Activated CD4-positive, alpha-beta T cell treated with anti-CD3 and anti-CD28 coated beads, Interleukin-2, amount 50 U/mL, for 4 hours (primary cell): ENCODE measurements around the gene CFAP97D2.

Experiments
- DNase-seq, 2 experiments: peaks; one replicate each; pipeline ENCODE4 v3.0.0-alpha.2; 2020

The CFAP97D2 gene

DNA sequence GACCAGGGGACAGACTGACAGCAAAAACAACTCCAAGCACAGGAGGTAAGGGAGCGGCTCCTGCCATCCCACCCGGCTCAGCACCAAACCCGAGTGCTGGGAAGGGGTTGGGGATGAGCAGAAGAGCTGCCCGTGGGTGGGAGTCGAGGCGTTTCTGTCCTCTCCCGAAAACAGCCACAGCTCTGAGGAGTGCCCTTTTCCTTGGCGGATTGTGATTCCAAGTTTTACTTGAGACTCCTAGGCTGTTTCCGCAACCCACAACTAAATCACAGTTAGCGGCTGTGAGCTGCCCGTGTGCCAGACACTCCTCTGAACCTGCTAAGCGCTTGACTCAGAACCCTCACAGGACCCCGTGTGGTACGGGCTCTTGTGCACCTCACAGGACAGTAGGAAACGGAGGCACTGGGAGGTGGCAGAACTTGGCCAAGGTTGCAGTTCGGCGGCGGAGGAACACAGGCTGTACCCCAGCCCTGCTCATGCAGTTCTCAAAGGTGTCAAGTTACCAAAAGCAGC is 21.4 kb downstream of the CFAP97D2 start:
- no peak for DNase-seq

DNA sequence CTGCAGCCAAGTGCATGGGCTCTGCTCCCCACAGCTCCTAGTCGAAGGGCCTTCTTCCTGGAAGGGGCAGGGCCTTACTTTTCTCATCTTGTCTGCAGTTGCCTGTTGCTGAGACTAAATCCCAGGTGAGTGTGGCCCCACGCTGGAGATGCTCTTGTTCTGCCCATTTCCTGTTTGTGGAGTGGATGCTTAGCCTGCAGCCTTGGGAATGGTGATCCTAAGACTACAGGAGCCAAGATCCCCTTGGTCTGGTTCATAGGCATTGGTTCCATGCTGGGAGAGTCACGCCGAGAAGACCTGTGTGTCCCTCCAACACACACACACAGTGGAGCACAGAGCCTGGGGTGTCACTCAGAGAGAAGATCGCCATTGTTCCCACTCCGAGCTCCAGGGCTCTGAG is 23.5 kb downstream of the CFAP97D2 start:
- DNase-seq = no peak

DNA sequence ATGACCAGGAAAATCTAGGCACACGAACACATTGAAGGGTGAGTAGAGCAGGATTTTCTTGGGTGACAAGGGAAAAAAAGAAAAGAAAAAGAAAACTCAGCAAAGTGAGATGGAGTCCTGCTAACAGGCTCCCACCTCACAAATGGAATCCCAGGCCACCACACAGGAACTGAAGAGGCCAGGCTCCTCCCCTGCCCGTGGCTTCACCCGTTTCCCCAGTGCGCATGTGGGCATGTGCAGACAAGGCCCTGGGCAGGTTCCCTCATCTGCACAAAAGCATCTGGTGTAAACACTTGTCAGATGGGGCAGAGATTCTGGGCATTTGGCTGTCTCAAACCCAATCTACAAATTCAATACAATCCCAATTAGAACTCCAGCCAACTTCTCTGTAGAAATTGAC is 24.5 kb downstream of the CFAP97D2 start:
- DNase-seq = no peak

DNA sequence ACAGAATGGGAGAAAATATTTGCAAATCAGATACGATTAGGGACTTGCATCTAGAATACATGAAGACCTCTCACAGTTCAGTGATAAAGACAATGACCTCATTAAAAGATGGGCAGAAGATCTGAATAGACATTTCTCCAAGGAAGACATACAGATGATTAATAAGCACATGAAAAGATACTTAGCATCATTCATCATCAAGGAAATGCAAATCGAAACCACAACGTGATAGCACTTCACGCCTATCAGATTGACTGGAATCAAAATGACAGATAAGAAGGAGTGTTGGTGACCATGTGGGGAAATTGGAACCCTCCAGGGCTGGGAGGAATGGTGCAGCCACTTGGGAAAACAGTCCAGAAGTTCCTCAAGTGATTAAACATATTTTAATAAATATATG is 25.8 kb downstream of the CFAP97D2 start:
- no peak for DNase-seq

DNA sequence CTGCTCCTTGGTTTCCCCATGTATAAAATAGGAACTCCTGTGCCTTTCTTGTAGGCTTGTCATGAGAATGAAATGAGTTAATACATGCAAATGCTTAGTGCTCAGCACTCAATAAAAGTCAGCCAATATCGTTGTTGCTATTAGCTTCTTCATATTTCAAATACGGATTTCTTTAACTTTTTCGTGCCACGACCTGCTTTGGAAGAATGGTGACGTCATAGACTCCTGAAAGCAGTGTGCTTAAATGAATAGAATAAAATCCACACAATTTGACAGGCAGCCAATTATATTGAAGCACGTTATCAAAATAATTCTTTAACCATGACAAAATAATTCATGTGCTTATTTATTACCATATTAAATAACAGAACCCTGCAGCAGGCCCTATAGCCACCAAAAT is 29.1 kb downstream of the CFAP97D2 start:
- no peak for DNase-seq

DNA sequence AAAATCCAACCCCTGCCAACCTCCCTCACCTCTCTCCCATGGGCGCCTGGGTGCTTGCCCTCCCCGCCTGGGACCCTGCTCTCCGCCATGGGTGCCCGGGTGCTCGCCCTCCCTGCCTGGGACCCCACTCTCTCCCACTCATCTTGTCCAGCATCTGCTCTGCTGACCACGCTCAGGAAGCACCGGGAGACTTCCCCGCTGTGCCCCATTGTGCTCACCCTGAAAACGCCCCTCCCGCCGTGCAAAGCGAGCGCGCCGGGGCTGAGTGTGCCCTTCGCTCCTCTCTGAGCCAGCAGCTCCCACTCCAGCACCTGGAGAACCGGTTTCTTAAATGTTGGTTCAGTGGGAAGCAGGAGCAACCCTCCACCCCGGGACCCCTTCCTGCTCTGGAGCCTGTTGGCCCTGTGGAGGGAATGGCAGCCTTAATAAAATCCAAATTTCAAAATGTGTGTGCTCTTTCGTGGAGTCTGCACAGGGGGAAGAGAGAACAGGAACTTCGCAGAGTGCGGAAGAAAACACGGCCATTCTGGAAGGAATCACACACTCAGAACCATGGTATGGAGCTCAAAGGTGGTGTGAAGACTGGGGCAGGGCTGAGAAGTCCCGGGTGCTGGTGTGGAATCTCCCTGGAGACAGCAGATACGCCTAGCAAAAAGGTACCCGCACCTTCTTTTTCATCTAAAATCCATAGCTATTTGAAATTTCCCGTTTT is 32.5 kb downstream of the CFAP97D2 start:
- DNase-seq = no peak

DNA sequence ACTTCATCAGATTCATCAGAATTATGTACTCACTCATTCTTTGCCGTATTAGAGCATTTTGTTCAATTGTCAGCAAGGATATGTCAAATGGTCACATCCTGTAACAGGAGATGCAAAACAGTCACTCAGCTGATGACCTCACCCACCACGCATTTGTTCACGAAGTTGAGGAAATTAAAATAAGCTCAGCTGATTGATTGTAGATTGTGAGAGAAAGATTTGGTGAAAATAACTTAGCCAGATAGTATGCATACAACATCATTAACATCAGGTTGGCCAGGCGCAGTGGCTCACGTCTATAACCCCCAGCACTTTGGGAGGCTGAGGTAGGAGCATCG is 33.1 kb downstream of the CFAP97D2 start:
- no peak for DNase-seq

DNA sequence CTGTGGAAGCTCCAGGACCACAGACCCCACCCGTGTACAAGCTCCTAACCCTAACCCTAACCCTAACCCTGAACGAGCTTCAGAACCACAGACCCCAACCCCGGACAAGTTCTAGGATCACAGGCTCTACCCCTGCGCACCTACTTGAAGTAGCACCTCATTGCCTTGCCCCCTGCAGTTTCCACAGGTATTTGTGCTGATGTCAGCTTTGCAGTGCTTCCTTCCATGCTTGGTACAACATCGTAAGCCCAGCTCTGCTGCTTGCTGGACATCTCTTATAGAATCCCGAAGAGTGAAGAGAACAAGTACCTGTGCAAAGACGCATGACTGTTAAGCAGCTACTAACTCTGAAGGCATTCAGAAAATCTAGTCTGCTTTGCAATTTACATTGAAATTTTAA is 34.9 kb downstream of the CFAP97D2 start:
- DNase-seq = no peak

DNA sequence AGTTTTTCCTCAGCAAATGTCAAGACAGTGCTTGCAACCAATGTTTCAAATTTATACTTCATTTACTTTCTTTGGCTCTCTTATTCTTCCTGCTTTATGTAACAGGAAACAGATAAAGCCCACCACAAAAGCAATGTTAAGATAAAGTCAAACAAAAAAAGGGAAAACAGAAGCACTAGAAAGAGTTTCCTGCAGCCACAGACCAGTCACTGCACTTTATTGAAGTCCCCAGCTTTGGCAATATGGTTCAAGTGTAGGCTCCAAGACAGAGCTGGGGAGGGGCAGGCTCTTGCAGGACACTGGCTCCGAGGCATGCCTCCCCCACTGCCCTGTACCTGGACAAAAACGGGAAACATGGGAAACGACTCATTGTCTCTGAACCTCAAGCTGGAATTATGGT is 40.3 kb downstream of the CFAP97D2 start:
- no peak for DNase-seq

DNA sequence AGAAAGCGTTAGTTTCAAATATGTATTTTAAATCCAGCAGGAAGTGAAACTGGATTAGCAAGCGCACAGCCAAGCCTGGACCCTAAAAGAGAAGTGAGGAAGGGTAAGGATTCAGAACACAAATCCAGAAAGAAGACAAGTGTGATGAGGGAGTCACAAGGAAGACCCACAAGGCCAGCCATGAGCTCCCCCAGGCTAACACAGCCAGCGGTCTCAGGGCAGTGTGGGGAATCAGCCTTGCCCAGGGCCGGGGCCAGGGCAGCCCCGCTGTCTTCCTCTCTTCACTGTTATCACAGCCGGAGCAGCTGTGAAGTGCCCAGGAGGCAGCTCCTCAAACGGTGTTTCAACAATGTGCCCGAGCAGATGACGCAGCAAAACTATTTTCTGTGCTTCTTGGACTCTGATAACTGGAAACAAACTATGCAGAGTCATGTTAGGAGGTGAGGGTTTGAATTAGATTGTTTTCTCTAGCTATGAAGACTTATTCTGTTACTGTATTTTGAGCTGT is 43.5 kb downstream of the CFAP97D2 start:
- DNase-seq = no peak

DNA sequence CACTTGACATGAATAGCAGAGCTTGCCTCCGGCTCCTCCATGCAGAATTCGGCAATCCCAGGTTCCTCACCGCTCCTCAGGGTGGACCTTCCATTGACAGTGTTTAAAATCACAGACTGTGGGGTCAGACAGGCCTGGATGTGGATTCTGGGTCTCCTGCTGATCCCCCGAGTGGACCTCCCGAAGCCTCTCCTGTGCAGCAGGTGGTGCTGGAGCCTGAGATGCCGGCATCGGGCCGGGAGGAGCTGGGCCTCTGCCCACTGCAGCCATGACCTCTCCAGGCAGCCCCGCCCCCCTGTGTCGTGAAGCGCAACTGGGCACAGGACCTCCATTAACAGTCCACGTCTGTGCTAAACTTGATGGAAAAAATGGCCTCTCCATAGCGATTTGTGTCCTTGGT is 45.1 kb downstream of the CFAP97D2 start:
- DNase-seq = no peak

DNA sequence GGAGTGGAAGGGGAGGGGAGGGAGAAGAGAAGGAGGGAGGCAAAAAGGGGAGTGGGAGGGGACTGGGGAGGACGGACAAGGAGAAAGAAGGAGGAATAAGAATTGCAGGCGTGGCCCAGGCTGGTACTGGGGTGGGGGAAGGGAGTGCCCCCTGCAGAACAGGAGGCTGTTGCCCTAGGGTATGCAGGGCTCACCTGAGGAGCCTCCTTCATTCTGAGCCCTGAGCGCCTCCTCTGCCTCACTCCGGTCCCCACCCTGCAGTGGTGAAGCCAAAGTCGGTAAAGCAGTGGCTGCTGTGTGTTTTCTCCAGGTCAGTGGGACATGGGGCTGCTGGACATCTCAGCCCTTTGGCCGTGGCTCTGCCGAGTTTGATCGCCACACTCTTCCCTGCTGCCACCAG is 46.6 kb downstream of the CFAP97D2 start:
- no peak for DNase-seq

DNA sequence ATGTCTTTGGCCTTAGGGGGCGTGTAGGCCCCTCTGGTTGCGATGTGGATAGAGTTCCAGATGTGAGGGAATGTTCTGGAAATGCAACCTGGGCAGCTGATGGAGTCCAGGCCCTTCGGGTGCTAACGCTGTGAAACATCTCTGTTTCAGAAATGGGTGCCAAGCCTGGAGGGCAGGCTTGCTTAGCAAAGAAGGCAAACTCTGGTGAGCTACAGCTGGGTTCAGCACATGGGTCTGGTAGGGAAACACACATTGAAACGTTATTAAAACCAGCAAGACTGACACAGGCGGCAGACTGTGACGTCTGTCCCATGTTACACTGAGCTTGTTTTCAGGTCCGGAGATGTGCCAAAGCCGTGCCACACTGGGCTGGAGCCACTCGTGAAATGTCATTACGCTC is 47.0 kb downstream of the CFAP97D2 start:
- no peak for DNase-seq

DNA sequence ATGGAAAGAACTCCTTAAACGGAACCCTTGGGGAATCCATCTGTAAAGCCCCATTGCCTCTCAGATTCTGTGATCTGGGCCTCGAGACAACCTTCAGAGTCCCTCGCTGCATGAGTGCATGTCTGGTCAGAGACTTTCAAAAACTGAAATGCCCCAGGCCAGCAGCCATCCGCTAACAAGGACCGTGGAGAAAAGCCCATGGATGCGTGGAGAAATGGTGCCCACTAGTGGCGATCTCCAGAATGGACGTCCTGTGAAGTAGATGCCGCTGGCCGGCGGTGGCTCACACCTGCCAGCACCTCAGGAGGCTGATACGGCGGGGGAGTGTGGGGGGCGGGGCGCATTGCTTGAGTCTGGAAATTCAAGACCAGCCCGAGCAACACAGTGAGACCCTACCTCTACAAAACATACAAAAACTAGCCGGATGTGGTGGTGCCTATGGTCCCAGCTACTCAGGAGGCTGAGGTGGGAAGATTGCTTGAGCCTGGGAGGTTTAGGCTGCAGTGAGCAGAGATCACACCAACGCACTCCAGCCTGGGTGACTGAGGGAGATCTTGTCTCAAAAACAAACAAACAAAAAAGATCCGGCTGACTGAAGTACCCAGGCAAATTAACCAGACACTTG is 47.8 kb downstream of the CFAP97D2 start:
- DNase-seq = peak; percentile 82 to 85

DNA sequence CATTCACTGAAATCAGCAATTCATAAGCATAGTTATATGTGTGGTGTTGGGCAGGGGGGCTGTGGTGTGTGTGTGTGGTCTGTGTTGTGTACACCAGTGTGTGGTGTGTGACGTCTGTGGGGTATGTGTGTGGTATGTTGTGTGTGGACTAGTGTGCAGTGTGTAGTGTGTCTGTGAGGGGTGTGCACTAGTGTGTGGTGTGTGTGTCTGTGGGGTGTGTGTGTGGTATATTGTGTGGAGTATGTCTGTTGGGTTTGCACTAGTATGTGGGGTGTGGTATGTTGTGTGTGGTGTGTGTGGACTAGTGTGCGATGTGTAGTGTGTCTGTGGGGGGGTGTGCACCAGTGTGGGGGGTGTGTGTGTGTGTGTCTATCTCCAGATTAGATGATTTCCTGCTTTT is 48.5 kb downstream of the CFAP97D2 start:
- no peak for DNase-seq

DNA sequence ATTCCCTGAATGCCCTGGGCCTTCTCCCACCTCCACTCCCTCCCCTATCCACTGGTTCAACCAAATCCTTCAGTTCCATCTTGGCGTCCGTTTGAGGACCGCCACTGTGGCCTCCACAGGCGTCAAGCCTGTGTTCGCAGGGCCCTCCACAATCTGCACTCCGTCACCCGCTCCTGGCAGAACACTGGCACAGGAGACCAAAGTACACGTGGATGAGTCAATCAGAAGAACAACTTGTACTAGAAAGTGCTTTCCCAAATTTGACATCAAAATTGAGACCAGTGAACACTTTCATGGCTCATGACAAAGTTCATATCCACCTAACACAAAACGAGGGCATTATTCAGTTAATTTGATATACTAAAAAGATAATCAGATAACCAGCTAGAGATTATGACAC is 49.1 kb downstream of the CFAP97D2 start:
- no peak for DNase-seq

DNA sequence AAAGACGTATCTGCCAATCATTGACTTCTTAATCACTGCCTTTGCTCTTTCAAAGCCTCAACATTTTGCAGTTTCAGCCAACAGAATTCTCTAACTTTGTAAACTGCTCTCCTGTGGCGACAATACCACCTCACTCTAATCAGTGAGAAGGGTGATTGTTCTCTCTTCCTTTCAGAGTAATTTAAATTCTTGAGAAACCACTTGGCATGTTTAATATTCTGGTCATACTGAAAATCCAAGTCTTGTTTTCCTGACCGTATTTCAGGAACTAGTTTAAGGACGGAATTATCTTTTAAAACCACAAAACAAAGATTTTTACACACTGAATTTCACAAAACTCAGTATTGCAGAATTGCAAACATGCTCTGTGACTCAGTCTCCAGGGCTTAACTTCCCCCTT is 50.4 kb downstream of the CFAP97D2 start:
- no peak for DNase-seq

DNA sequence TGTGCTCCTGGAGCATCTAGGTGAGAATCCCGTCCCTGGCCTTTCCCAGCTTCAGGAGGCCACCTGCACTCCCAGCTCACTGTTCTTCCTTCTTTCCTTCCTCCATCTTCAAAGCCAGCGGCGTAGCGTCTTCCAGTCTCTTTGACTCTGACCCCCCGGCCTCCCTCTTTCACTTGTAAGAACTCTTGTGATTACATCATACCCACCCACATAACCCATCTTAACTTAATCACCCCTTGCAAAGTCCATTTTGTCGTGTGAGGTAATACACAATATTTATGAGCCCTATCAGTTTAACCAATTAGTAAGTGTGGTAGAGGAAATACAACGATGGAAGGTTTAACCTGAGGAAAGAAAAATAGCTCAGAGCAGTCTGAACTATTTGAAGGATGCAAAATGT is 51.1 kb downstream of the CFAP97D2 start:
- no peak for DNase-seq

DNA sequence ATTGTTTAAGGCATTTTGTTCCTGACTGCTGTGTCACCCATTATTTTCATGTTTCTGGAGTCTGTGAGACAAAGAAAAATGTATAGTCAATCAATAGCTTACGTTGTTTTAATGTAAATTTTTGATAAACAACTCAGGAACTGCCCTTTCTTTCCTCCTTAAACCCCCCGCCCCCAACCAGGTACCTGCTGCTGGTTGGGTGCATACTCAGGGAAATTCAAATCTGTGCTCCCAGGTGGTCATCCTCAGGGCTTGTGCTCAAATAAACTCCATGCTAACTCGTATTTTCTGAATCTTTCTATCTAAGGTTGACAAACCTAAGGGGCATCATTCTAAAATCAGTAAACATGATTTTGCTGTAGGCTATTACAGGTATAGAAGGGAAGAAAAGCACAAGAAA is 51.5 kb downstream of the CFAP97D2 start:
- DNase-seq = no peak

DNA sequence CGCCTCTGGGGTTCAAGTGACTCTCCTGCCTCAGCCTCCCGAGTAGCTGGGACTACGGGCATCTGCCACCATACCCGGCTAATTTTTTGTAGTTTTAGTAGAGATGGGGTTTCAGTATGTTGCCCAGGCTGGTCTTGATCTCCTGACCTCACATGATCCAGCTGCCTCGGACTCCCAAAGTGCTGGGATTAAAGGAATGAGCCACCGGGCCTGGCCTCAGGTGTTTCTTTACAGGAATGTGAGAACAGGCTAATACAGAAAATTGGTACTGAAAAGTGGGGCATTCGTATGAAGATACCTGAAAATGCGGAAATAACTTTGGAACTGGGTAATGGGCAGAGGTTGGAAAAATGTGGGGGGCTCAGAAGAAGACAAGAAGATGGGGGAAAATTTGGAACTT is 52.8 kb downstream of the CFAP97D2 start:
- DNase-seq = no peak

DNA sequence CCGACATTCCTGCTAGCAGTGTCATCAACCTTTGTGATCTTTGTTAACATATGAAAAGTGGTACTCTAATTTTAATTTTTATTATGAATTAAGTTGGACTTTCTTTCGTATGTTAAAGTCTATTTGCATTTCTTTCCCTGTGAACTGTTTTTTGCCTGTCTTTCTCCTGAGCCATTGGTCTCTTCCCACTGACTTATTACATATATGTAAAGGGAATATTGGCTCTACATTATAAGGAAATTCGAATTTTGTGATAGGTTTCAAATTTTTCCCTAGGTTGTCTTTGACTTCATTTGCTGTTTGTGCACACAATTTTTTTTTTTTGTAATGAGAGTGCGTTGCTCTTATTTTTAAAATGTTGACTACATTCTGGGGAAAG is 55.2 kb downstream of the CFAP97D2 start:
- DNase-seq = no peak

DNA sequence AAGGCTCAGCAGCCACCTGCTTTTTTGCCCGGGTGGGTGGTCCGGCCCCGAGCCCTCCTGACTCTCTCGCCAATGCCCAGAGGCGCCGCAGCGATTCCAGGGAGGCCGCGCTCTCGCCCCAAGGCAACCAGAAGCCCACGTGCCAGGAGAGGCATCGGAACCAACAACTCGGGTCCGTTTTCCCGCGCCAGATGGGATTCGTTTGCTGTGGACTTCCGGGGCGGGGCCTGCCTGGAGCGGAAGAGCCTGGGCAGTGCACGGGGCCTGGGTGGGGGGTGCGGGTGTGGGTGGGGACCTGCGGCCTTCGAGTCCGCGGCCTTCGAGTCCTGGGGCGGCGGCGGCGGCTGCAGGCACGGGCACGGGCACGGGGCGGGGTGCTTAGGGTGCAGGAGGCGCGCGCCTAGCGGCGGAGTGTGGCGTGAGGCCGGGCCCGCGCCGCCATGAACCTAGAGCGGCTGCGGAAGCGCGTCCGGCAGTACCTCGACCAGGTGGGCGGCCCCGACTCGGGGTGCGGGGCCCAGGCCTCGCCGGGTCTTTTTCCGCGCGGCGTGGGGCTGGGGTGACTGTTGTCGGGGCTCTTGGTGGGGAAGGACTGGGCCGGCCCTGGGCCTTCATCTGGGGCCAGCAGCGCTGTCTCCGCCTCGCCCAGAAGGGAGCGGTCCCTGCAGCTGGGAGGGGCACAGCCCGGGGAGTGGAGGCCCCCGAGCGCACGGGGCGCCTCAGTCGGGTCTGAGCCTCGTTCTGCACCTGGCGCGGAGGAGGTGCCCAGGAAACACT is 55.8 kb downstream of the CFAP97D2 start, which contains the start of gene CDC16:
Gene CDC16 (plus strand): TSS at position 253 of the 777 bp plus-strand sequence. CDS start 188 bp downstream, at position 441.
- DNase-seq = peak; percentile 78 to 83

DNA sequence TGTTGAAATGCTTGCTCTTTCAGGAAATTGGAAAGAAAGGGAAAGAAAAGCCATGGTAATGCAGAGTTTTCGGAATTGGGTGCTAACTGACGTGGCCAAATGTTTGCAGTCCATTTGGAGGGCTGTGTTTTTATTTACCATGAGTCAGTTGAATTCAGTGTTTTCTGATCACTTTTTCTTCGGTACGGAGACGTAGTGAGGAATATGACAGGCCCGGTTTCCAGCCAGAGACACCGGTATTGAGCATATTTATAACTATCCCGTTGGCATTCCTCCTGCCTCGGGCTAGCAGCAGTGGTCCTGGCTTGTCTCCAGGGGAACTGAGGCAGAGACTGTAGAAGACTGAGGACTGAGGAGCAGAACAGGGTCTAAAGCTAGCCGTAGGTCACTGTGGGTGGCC is 56.6 kb downstream of the CFAP97D2 start:
- no peak for DNase-seq

DNA sequence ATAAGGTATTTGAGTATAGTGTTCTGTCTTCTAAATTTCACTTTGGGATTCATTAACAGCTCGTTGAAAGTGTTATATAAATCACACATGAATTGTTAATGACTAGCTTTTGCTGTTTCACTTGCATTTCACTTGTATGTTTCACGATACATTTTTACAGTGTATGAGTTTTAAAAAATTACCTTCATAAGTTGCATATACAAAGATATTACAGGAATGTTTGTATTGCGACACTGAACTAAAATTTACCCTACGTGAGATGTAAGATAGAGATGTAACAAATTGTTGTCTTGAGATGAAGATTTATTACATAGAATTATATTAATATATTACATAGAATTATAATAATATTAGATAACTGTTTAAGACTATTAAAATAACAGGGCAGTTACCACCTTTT is 57.2 kb downstream of the CFAP97D2 start:
- DNase-seq = no peak
